ENCODE results near the gene PLA2G15.

The PLA2G15 gene

GRCh38 chr16:68255712-68256111 is 10.5 kb downstream of the PLA2G15 start:
- no peak overlapping the region for H3K4me3 ChIP-seq (ENCODE audit: low read length)
- H3K27me3 ChIP-seq (ENCODE audit: insufficient read depth, low read length), result no peaks in the 10 kb centered on the region
- no peak overlapping the region for H3K9ac ChIP-seq (ENCODE audit: low read depth, low read length)
- H3K4me1 ChIP-seq (ENCODE audit: insufficient read depth, low read length), result no peaks in the 10 kb centered on the region
- H3K36me3 ChIP-seq (ENCODE audit: insufficient read depth, low read length), result peaks cover 3% of the 10 kb centered on the region; the same call in 1 of the 2 replicates
- 92% methylated on average over 18 of the region's 18 CpGs for WGBS
- H3K9me3 ChIP-seq (ENCODE audit: insufficient read depth, low read depth, low read length), result no peaks in the 10 kb centered on the region
- H3K27ac ChIP-seq (ENCODE audit: low read depth, low read length), result no peak overlapping the region

GRCh38 chr16:68257251-68257905 is 12.2 kb downstream of the PLA2G15 start:
- H3K36me3 ChIP-seq (ENCODE audit: insufficient read depth, low read length), result peaks cover 3% of the 10 kb centered on the region; the same call in 1 of the 2 replicates
- no peak overlapping the region for H3K27ac ChIP-seq (ENCODE audit: low read depth, low read length)
- WGBS, result 95% methylated on average over 6 of the region's 6 CpGs
- no peaks in the 10 kb centered on the region for H3K27me3 ChIP-seq (ENCODE audit: insufficient read depth, low read length)
- H3K9me3 ChIP-seq (ENCODE audit: insufficient read depth, low read depth, low read length), result no peaks in the 10 kb centered on the region
- no peaks in the 10 kb centered on the region for H3K4me1 ChIP-seq (ENCODE audit: insufficient read depth, low read length)
- no peak overlapping the region for H3K9ac ChIP-seq (ENCODE audit: low read depth, low read length)
- no peak overlapping the region for H3K4me3 ChIP-seq (ENCODE audit: low read length)

- H3K27me3 ChIP-seq (ENCODE audit: insufficient read depth, low read length), result peaks cover 2% of the 10 kb centered on the region; the same call in 1 of the 2 replicates
- H3K36me3 ChIP-seq (ENCODE audit: insufficient read depth, low read length), result peaks cover 3% of the 10 kb centered on the region; the same call in 1 of the 2 replicates
- 93% methylated on average over 13 of the region's 13 CpGs for WGBS
- H3K4me3 ChIP-seq (ENCODE audit: low read length), result no peak overlapping the region
- H3K9me3 ChIP-seq (ENCODE audit: insufficient read depth, low read depth, low read length), result no peaks in the 10 kb centered on the region
- no peak overlapping the region for H3K27ac ChIP-seq (ENCODE audit: low read depth, low read length)
- H3K4me1 ChIP-seq (ENCODE audit: insufficient read depth, low read length), result no peaks in the 10 kb centered on the region
- H3K9ac ChIP-seq (ENCODE audit: low read depth, low read length), result no peak overlapping the region
Measured at GRCh38 chr16:68257906-68258800, 13.0 kb downstream of the PLA2G15 start.

- peaks cover 3% of the 10 kb centered on the region; the same call in 1 of the 2 replicates for H3K36me3 ChIP-seq (ENCODE audit: insufficient read depth, low read length)
- H3K27ac ChIP-seq (ENCODE audit: low read depth, low read length), result no peak overlapping the region
- no peak overlapping the region for H3K9ac ChIP-seq (ENCODE audit: low read depth, low read length)
- peaks cover 5% of the 10 kb centered on the region; the same call in 1 of the 2 replicates for H3K27me3 ChIP-seq (ENCODE audit: insufficient read depth, low read length)
- WGBS, result 94% methylated on average over 27 of the region's 27 CpGs
- H3K9me3 ChIP-seq (ENCODE audit: insufficient read depth, low read depth, low read length), result no peaks in the 10 kb centered on the region
- no peak overlapping the region for H3K4me3 ChIP-seq (ENCODE audit: low read length)
- no peaks in the 10 kb centered on the region for H3K4me1 ChIP-seq (ENCODE audit: insufficient read depth, low read length)
Measured at GRCh38 chr16:68259007-68259825, 14.0 kb downstream of the PLA2G15 start.

DNA sequence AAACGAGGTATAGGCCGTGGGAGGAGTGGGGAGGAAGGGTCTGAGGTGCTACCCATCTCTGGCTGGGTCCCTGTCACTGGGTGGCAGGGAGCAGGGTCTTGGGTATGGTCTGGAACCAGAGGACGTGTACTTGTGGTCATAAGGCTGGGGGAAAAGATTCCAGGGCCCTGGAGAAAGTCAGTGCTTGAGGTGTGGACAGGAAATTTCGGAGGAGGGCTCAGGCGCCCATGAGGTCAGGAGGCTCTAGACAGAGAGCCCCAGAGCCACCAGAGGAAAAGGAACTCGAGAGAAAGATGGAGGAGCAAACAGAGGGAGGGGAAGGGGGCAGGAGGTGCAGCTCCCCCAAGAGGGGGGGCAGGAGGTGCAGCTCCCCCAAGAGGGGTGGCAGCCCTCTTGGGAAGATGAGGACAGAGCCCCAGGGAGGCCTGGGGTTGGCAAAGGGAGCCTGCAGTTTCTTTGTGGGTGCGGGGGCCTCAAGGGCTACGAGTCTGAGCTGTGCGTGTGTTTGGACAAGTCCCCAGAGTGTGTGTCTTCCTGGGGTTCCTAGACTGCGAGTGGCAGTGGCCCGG is 18.5 kb downstream of the PLA2G15 start:
- H3K9ac ChIP-seq (ENCODE audit: low read depth, low read length), result peak overlapping the region; percentile 91
- no peaks in the 10 kb centered on the region for H3K36me3 ChIP-seq (ENCODE audit: insufficient read depth, low read length)
- H3K27me3 ChIP-seq (ENCODE audit: insufficient read depth, low read length), result peaks cover 12% of the 10 kb centered on the region; the same call in 1 of the 2 replicates
- H3K27ac ChIP-seq (ENCODE audit: low read depth, low read length), result no peak overlapping the region
- 48% methylated on average over 11 of the region's 11 CpGs for WGBS
- H3K4me3 ChIP-seq (ENCODE audit: low read length), result peak overlapping the region; percentile 85
- H3K9me3 ChIP-seq (ENCODE audit: insufficient read depth, low read depth, low read length), result no peaks in the 10 kb centered on the region
- peaks cover 17% of the 10 kb centered on the region for H3K4me1 ChIP-seq (ENCODE audit: insufficient read depth, low read length)

DNA sequence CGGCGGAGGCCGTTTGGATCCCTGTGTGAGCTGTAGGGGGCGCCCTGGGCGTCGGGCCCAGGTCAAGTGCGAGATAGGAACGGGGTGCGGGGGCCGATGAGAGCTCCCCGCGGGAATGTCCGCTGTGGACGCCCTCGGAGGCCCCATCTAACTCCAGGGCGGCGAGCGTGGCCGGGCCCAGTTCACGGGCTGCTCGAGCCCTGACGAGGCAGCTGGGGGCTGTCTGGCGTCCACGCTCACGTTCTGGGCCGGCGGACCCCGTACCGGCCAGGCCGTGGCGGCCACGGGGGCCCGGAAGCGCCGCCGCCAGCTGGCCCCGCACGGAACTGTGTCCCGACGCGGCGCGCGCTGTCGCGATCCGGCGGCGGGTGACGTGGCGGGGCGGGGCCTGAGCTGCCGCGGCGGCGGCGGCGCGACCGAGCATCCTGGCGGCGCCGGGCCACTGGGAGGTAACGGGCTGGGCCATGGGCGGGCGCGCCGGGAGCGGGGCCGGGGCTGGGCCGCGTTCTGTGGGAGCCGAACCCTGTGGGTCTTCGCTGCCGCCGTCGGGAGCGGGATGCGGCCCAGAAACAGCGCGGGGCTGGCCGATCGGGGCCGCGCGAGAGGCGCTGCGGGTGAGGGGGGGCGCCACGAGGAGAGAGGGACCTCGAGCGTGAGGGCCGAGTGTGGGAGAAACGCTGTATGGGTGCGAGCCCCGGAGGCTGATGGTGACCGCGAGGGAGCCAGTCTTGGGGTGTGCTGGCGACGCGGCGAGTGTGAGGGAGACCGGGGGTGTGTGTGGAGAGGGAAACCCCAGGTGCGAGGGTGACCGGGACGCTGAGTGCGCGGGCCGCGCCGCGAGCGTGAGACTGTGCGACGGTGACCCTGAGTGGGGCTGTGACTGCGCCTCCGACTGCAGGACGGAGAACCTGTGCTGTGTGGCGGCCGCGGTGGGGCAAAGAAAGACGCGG is 19.2 kb downstream of the PLA2G15 start, which contains the start of gene SLC7A6:
TSS of gene SLC7A6 (plus strand) at position 399 of the 950 bp plus-strand sequence. CDS start 10,201 bp downstream, outside the sequence.
- peaks cover 12% of the 10 kb centered on the region; the same call in 1 of the 2 replicates for H3K27me3 ChIP-seq (ENCODE audit: insufficient read depth, low read length)
- H3K9ac ChIP-seq (ENCODE audit: low read depth, low read length), result peak within 1 kb of the TSS; percentile 91
- H3K36me3 ChIP-seq (ENCODE audit: insufficient read depth, low read length), result no peaks in the 10 kb centered on the region
- H3K27ac ChIP-seq (ENCODE audit: low read depth, low read length), result peak within 1 kb of the TSS; percentile 39; the same call in 1 of the 2 replicates
- H3K9me3 ChIP-seq (ENCODE audit: insufficient read depth, low read depth, low read length), result no peaks in the 10 kb centered on the region
- WGBS, result under 1% methylated on average over 123 of the region's 123 CpGs
- H3K4me1 ChIP-seq (ENCODE audit: insufficient read depth, low read length), result peaks cover 17% of the 10 kb centered on the region
- H3K4me3 ChIP-seq (ENCODE audit: low read length), result peak within 1 kb of the TSS; percentile 85

- Histone ChIP-seq H3K4me3 (ENCODE audit: low read length) (peak overlapping the region; percentile 85), H3K4me1 (ENCODE audit: insufficient read depth, low read length) (peaks cover 17% of the 10 kb centered on the region), H3K27me3 (ENCODE audit: insufficient read depth, low read length) (peaks cover 12% of the 10 kb centered on the region; the same call in 1 of the 2 replicates), H3K9me3 (ENCODE audit: insufficient read depth, low read depth, low read length) (no peaks in the 10 kb centered on the region), H3K27ac (ENCODE audit: low read depth, low read length) (peak overlapping the region; percentile 39; the same call in 1 of the 2 replicates), H3K9ac (ENCODE audit: low read depth, low read length) (peak overlapping the region; percentile 91), H3K36me3 (ENCODE audit: insufficient read depth, low read length) (no peaks in the 10 kb centered on the region)
- WGBS, result 14% methylated on average over 22 of the region's 23 CpGs
Measured at GRCh38 chr16:68265078-68265920, 20.1 kb downstream of the PLA2G15 start.

DNA sequence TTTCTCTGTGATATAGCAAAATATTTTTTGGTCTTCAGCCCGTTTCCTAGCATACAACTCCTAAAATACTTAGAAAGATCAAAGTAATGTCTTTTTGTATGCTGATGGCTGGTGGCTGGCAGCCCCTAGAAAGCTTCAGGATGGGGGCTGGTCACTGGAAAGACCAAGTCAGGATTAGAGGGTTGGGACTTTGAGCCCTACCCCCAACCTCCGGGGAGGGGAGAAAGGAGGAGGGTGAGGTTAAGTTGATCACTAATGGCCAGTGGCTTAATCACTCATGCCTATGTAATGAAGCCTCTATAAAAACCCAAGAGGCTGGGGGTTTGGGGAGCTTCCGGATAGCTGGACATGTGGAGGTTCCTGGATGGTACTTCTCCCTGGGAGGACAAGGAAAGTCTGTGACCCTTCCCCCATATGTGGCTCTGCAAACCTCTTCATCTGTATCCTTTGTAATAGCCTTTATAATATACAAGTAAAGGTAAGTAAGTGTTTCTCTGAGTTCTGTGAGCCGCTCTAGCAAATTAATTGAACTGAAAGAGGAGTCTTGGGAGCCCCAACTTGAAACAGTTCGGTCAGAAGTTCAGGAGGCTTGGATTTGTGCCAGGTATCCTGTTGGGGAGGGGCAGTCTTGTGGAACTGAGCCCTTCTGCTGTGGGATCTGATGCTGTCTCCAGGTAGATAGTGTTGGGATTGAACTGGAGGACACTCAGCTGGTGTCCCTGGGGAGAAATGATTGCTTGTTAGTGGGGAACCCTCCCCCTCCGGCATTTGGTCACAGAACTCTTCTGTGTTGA is 22.6 kb downstream of the PLA2G15 start:
- H3K9me3 ChIP-seq (ENCODE audit: insufficient read depth, low read depth, low read length), result no peaks in the 10 kb centered on the region
- no peaks in the 10 kb centered on the region for H3K36me3 ChIP-seq (ENCODE audit: insufficient read depth, low read length)
- no peak overlapping the region for H3K9ac ChIP-seq (ENCODE audit: low read depth, low read length)
- peaks cover 17% of the 10 kb centered on the region for H3K4me1 ChIP-seq (ENCODE audit: insufficient read depth, low read length)
- H3K4me3 ChIP-seq (ENCODE audit: low read length), result peak overlapping the region; percentile 24
- WGBS, result 38% methylated on average over 4 of the region's 6 CpGs
- peak overlapping the region; percentile 3; the same call in 1 of the 2 replicates for H3K27ac ChIP-seq (ENCODE audit: low read depth, low read length)
- peaks cover 12% of the 10 kb centered on the region; the same call in 1 of the 2 replicates for H3K27me3 ChIP-seq (ENCODE audit: insufficient read depth, low read length)
